OCI-LY7 (cell line): Measurements from ENCODE around the gene DPPA5. TPM values are rescaled to one million over a fixed set of nuclear protein-coding genes. Genes with fewer than 3 reads are reported as not detected.
"Not testable (repeated sequence)": the region's sequence is repeated elsewhere in the genome, so short reads cannot be mapped to it uniquely, and the experiment has no call there.

ENCODE experiments used
- BruUV-seq: library from RNA; stranded (reverse); fragments of 400-500 nt; replicated peaks from 2 replicates; lab custom pipeline; 2021; lab: Mats Ljungman, UMichigan
- CTCF ChIA-PET: fragments of 300-600 bp; sonication (Branson Sonifier 250); formaldehyde crosslinking; loops from one replicate; lab custom pipeline; 2022; ENCODE audit warnings: antibody characterized with exemption; ENCODE audit not compliant: unreplicated experiment; lab: Charles Lee
- POLR2A ChIA-PET: fragments of 300-600 bp; sonication (Branson Sonifier 250); formaldehyde crosslinking; loops from one replicate; lab custom pipeline; 2022; ENCODE audit warnings: antibody characterized with exemption; lab: Charles Lee
- DNase-seq: peaks from one replicate; pipeline ENCODE4 v3.0.0-alpha.2; 2015; ENCODE audit warnings: low spot score
- H2AFZ ChIP-seq: fragments of 200-600 bp; sonication (generic), shearing (Covaris generic); 2 replicates; pipeline ENCODE4 v1.6.1; 2014; ENCODE audit warnings: mild to moderate bottlenecking, antibody characterized with exemption, low read length, moderate library complexity
- H3K27ac ChIP-seq: fragments of 200-600 bp; sonication (generic); 2 replicates; pipeline ENCODE4 v1.5.1; 2014; ENCODE audit warnings: mixed run types, low read depth, mild to moderate bottlenecking, moderate library complexity, low read length, inconsistent platforms; ENCODE audit not compliant: poor library complexity, severe bottlenecking
- H3K36me3 ChIP-seq: fragments of 200-600 bp; sonication (generic); 2 replicates; pipeline ENCODE4 v1.6.1; 2014; ENCODE audit warnings: mild to moderate bottlenecking, antibody characterized with exemption, low read length, moderate library complexity, mixed read lengths; ENCODE audit not compliant: insufficient read depth
- H3K4me1 ChIP-seq: fragments of 200-600 bp; sonication (generic); 2 replicates; pipeline ENCODE4 v1.5.1; 2014; ENCODE audit warnings: mild to moderate bottlenecking, low read length; ENCODE audit not compliant: insufficient read depth, poor library complexity, severe bottlenecking
- H3K4me2 ChIP-seq: fragments of 200-600 bp; sonication (generic); 2 replicates; pipeline ENCODE4 v1.6.1; 2014; ENCODE audit warnings: mild to moderate bottlenecking, low read length
- H3K4me3 ChIP-seq: fragments of 200-600 bp; sonication (generic); 2 replicates; pipeline ENCODE4 v1.5.1; 2014; ENCODE audit warnings: mild to moderate bottlenecking, low read depth, low read length; ENCODE audit not compliant: poor library complexity, severe bottlenecking
- H3K79me2 ChIP-seq: fragments of 200-600 bp; sonication (generic); 2 replicates; pipeline ENCODE4 v1.6.1; 2016; ENCODE audit warnings: low read depth, mild to moderate bottlenecking, low read length, moderate library complexity, mixed read lengths; ENCODE audit not compliant: insufficient read depth
- H3K9me2 ChIP-seq: fragments of 200-600 bp; sonication (generic); 2 replicates; pipeline ENCODE4 v1.6.1; 2016; ENCODE audit warnings: mild to moderate bottlenecking, low read length, mixed read lengths; ENCODE audit not compliant: insufficient read depth
- H3K9me3 ChIP-seq: fragments of 200-600 bp; sonication (generic); 2 replicates; pipeline ENCODE4 v1.6.1; 2014; ENCODE audit warnings: mild to moderate bottlenecking, mixed run types, low read length, mixed read lengths
- H4K20me1 ChIP-seq: fragments of 200-600 bp; sonication (generic); 2 replicates; pipeline ENCODE4 v1.6.1; 2014; ENCODE audit warnings: mild to moderate bottlenecking, antibody characterized with exemption, low read length, moderate library complexity, mixed read lengths; ENCODE audit not compliant: insufficient read depth
- EZH2phosphoT487 ChIP-seq: fragments of 200-600 bp; sonication (generic); IDR thresholded peaks from 2 replicates; pipeline ENCODE4 v1.6.1; 2018; ENCODE audit warnings: low read depth, borderline replicate concordance, mild to moderate bottlenecking, mixed run types, antibody characterized with exemption, low read length, moderate library complexity, mixed read lengths
- intact Hi-C: fragments of 100-400 bp; cut with micrococcal nuclease; formaldehyde crosslinking; loops from one replicate; pipeline ENCODE4 v1.10.0; 2022; ENCODE audit not compliant: unreplicated experiment
- total RNA-seq, 2 experiments: library from RNA; depleted of rRNA in 1 of 2; stranded (reverse); fragments of >200 nt in 1 of 2; shearing (Covaris generic) in 1 of 2; gene quantifications; 2 replicates each; pipeline ENCODE4 v1.2.3, GENCODE V29; 2014 to 2022
- TF ChIP-seq, protein P1 (sequence below): fragments of 200-600 bp; sonication (generic); conservative IDR thresholded peaks from 2 replicates; pipeline ENCODE4 v1.5.1; 2014; ENCODE audit warnings: mild to moderate bottlenecking, antibody characterized with exemption, low read length, moderate library complexity, mixed read lengths

Gene DPPA5
- total RNA-seq, 2 experiments from 2014 or later: not detected

DNA sequence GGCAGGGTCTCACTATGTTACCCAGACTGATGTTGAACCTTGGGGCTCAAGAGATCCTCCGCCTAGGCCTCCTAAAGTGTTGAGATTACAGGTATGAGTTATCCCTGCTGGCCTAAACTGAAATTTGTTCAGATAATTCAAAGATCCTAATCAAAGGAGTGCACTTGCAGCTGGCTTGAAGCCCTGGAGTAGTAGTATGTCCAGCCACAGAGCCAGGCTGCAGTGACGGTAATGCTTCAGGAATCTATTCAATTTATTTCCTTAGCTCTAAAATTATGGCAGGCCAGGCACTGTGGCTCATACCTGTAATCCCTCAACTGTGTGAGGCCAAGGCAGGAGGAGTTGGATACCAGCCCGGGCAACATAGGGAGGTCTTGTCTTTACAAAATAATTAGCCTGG lies 39.2 kb upstream of the DPPA5 start:
- no peaks in the 10 kb centered on the region for H3K9me3 ChIP-seq
- CTCF ChIA-PET: interaction anchor here (0.5 kb wide), 1 partner anchor 222 kb away, joined by 3 read pairs; no protein-coding TSS in a partner anchor

DNA sequence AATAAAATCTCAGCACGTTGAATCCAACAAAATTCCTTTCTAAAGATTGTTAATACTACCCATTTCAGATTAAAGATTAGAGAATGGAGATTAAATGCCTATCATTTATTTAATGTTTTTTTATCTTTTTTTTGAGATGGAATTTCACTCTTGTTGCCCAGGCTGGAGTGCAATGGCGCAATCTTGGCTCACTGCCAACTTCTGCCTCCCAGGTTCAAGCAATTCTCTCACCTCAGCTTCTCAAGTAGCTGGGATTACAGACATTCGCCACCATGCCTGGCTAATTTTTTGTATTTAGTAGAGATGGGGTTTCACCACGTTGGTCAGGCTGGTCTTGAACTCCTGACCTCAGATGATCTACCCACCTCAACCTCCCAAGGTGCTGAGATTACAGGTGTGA lies 38.1 kb upstream of the DPPA5 start:
- not testable (repeated sequence) for BruUV-seq, H3K4me2 ChIP-seq, H2AFZ ChIP-seq

More for the DNA sequence above, 39.2 kb upstream of the DPPA5 start:
- Histone ChIP-seq H3K27ac (no peak overlapping the region), H3K79me2 (no peaks in the 10 kb centered on the region), H3K4me1 (peaks cover 3% of the 10 kb centered on the region), H3K9me2 (no peaks in the 10 kb centered on the region), H3K36me3 (no peaks in the 10 kb centered on the region), H3K4me3 (no peak overlapping the region), H4K20me1 (no peaks in the 10 kb centered on the region), H3K4me2 (no peak overlapping the region), H2AFZ (no peak overlapping the region)
- TF ChIP-seq EZH2phosphoT487: no peak
- TF ChIP-seq, protein P1, sequence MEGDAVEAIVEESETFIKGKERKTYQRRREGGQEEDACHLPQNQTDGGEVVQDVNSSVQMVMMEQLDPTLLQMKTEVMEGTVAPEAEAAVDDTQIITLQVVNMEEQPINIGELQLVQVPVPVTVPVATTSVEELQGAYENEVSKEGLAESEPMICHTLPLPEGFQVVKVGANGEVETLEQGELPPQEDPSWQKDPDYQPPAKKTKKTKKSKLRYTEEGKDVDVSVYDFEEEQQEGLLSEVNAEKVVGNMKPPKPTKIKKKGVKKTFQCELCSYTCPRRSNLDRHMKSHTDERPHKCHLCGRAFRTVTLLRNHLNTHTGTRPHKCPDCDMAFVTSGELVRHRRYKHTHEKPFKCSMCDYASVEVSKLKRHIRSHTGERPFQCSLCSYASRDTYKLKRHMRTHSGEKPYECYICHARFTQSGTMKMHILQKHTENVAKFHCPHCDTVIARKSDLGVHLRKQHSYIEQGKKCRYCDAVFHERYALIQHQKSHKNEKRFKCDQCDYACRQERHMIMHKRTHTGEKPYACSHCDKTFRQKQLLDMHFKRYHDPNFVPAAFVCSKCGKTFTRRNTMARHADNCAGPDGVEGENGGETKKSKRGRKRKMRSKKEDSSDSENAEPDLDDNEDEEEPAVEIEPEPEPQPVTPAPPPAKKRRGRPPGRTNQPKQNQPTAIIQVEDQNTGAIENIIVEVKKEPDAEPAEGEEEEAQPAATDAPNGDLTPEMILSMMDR: no peak
- POLR2A ChIA-PET: interaction anchor here (0.5 to 1.6 kb wide), 2 partner anchors 13 to 174 kb away, joined by 3 to 11 read pairs; no protein-coding TSS in a partner anchor
- no peak for DNase-seq
- intact Hi-C loops: no loop called here
- no TSS peak for BruUV-seq

DNA sequence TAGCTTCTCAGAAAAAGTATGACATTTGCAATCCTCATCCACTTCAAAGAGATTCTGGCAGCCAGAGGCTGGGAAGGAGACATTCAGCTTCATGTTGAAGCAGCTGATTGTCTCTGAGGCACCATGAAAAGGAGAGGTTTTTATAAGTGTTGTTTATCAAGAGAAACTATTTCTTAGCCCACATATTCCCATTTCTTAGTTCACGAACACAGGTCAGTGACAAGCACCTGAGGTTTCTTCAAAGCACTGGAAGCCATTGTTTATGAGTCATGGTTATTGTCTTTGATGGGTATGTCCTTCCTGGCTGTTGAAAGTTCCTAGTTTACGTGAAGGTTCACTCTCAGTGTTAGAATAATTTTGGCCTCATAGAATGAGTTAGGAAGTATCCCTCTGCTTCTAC lies 37.6 kb upstream of the DPPA5 start:
- Histone ChIP-seq H3K4me1 (peaks cover 3% of the 10 kb centered on the region), H3K9me3 (no peaks in the 10 kb centered on the region), H2AFZ (no peak overlapping the region), H3K79me2 (no peaks in the 10 kb centered on the region), H4K20me1 (no peaks in the 10 kb centered on the region), H3K27ac (no peak overlapping the region), H3K4me2 (no peak overlapping the region), H3K9me2 (no peaks in the 10 kb centered on the region), H3K4me3 (no peak overlapping the region), H3K36me3 (no peaks in the 10 kb centered on the region)
- TF ChIP-seq EZH2phosphoT487: no peak
- TF ChIP-seq, protein P1: no peak
- POLR2A ChIA-PET: interaction anchor here (1.0 kb wide), 1 partner anchor 53 kb away, joined by 4 read pairs; no protein-coding TSS in a partner anchor
- intact Hi-C loops: no loop called here
- no TSS peak for BruUV-seq
- no peak for DNase-seq
- CTCF ChIA-PET: no interaction called here

More for the DNA sequence above, 38.1 kb upstream of the DPPA5 start:
- H3K9me2 ChIP-seq, H4K20me1 ChIP-seq, H3K36me3 ChIP-seq, H3K27ac ChIP-seq, H3K4me1 ChIP-seq, H3K4me3 ChIP-seq, H3K79me2 ChIP-seq, CTCF ChIA-PET, H3K9me3 ChIP-seq, intact Hi-C loops, DNase-seq: not testable (repeated sequence)
- POLR2A ChIA-PET: interaction anchor here (0.5 to 1.6 kb wide), 3 partner anchors 11 to 20 kb away, joined by 3 to 11 read pairs (median 5); no protein-coding TSS in a partner anchor
